GM06990 (cell line): Measurements from ENCODE around the gene AGBL3.

Experiments
- DNase-seq: peaks from one replicate; pipeline ENCODE4 v3.0.0-alpha.2; 2011; ENCODE audit not compliant: insufficient read length; ENCODE audit errors: extremely low read depth
- H3K27me3 ChIP-seq: replicated peaks from 2 replicates; pipeline ENCODE4 v1.6.0; 2011; ENCODE audit warnings: low read length; ENCODE audit not compliant: control insufficient read depth, insufficient read depth
- H3K36me3 ChIP-seq: 2 replicates; pipeline ENCODE4 v1.5.1; 2011; ENCODE audit warnings: low read length; ENCODE audit not compliant: control insufficient read depth, insufficient read depth
- H3K4me3 ChIP-seq: replicated peaks from 2 replicates; pipeline ENCODE4 v1.5.1; 2011; ENCODE audit warnings: low read depth, mild to moderate bottlenecking, control low read depth, low read length
- CTCF ChIP-seq: IDR thresholded peaks from 2 replicates; pipeline ENCODE4 v1.5.1; 2011; ENCODE audit warnings: low read length, control low read depth, mild to moderate bottlenecking, inconsistent platforms; ENCODE audit not compliant: insufficient read depth, poor library complexity, severe bottlenecking

AGBL3 gene

DNA sequence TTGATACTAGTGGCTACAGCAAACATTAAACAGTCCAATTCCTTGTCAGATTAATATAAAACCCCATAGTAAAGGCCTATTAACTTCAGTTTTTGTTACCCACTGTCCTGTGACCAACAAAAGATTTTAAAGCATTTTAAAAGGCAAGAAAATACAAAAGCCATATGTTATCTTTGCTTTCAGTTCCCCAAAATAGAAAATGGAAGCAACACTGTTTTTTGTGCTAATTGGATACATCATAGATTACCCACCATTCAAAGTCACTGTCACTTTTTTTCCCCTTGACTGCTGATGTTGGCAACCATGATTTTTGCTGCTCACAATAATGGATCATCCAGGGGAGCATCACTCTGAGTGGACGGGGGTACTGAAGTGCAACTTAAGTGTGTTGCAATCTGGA lies 109.1 kb downstream of the AGBL3 start:
- H3K4me3 ChIP-seq = no peak overlapping the region
- peak; percentile 20 for DNase-seq
- no peaks in the 10 kb centered on the region; the same call in 1 of the 2 replicates for H3K36me3 ChIP-seq
- no peaks in the 10 kb centered on the region for H3K27me3 ChIP-seq
- TF ChIP-seq CTCF = no peak

GRCh38 chr7:135098391-135098790 lies 112.1 kb downstream of the AGBL3 start:
- no peak overlapping the region for H3K4me3 ChIP-seq
- DNase-seq = no peak
- H3K36me3 ChIP-seq = no peaks in the 10 kb centered on the region
- TF ChIP-seq CTCF = no peak
- no peaks in the 10 kb centered on the region for H3K27me3 ChIP-seq

GRCh38 chr7:135100856-135101255 lies 114.5 kb downstream of the AGBL3 start:
- TF ChIP-seq CTCF = no peak
- Histone ChIP-seq H3K36me3 (no peaks in the 10 kb centered on the region), H3K4me3 (no peak overlapping the region), H3K27me3 (no peaks in the 10 kb centered on the region)
- no peak for DNase-seq

DNA sequence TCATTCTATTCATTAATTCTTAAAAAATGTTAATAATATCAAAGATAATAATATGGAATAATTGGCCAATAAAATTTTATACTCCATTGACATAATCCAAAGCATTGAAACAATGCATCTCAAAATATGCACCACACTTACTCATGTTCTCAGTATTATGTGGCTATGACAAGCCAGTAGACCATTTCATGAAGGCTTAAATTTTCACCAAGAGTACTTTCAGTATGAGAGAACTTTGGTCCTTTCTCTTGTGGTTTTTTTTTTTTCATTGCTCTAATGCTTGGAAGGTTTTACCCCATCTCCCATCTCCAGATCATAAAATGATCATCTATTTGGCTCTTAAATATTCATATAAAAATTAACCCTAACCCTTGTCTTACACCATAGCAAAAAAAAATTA lies 116.1 kb downstream of the AGBL3 start:
- no peak for DNase-seq

GRCh38 chr7:135109562-135109961 lies 123.3 kb downstream of the AGBL3 start:
- no peak for TF ChIP-seq CTCF
- Histone ChIP-seq H3K4me3 (no peak overlapping the region), H3K36me3 (no peaks in the 10 kb centered on the region), H3K27me3 (no peaks in the 10 kb centered on the region)
- DNase-seq = no peak

More for the DNA sequence above, 116.1 kb downstream of the AGBL3 start:
- H3K27me3 ChIP-seq = no peaks in the 10 kb centered on the region
- no peak overlapping the region for H3K4me3 ChIP-seq
- no peak for TF ChIP-seq CTCF
- H3K36me3 ChIP-seq = no peaks in the 10 kb centered on the region

DNA sequence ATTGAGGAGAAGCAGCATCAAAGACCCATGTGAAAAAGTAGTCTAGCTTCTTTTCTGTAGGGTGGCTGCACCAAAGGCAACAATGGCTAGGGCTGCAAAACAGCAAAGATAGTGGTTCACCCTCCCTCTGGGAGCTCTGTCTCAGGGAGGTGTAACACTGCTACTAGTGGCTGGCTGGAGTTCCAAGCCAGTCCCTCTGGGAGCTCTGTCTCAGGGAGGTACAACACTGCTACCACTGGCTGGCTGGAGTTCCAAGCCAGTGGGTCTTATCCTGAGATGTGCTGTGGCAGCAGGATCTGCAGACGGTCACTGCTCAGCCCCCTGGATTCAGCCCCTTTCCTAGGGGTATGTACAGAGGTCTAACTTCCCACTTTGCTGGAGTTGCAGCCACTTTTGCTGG lies 123.7 kb downstream of the AGBL3 start:
- DNase-seq = no peak
- Histone ChIP-seq H3K36me3 (no peaks in the 10 kb centered on the region), H3K27me3 (no peaks in the 10 kb centered on the region), H3K4me3 (no peak overlapping the region)
- TF ChIP-seq CTCF = no peak
